SK-N-MC (cell line): Measurements from ENCODE around the gene CXCL14.

ENCODE experiments used
- EZH2 ChIP-seq: fragments of 200-600 bp; sonication (generic); IDR thresholded peaks from one replicate; pipeline ENCODE4 v1.6.1; 2017; ENCODE audit warnings: antibody characterized with exemption
- FOXP2 ChIP-seq: optimal IDR thresholded peaks from 2 replicates; pipeline ENCODE3; 2011; ENCODE audit warnings: mild to moderate bottlenecking, moderate library complexity; ENCODE audit not compliant: insufficient read depth; ENCODE audit errors: extremely low read length, control extremely low read depth
- POLR2AphosphoS5 ChIP-seq: IDR thresholded peaks from 2 replicates; pipeline ENCODE4 v1.6.1; 2012; ENCODE audit warnings: mild to moderate bottlenecking, low read depth, low read length, borderline replicate concordance

DNA sequence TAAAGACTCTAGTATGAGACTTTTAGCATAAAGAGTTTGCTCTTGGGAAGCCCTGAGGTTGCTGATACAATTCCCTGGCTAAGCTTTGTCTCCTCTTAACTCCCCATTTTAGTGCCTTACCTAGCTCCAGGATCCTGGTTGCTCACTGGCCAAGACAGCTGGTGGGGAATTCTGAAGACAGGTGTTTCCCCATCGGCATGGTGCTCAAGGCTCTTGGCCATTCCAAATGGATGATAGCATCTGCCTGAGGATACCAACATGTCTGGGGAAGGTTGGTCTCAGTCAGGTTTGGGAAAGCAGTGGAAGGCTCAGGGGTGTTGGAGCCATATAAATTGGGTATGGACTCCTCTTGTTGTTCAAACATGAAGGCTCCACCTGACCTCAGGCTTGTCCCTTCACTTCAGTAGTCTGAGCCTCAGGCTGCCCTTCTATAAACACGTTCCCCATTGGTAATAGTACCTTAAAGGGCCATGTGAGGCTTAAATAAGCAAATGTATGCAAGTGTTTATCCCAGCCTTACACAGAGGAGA lies 44.5 kb upstream of the CXCL14 start:
- TF ChIP-seq EZH2 (no peak), POLR2AphosphoS5 (no peak), FOXP2 (no peak)
